Stomach smooth muscle (tissue), 2 donors: ENCODE data around the gene KCNAB2.

Experiments used
- H3K27ac ChIP-seq: one replicate; pipeline ENCODE4 v1.7.0; 2013; ENCODE audit warnings: mild to moderate bottlenecking, low read length, inconsistent platforms
- H3K27me3 ChIP-seq, 2 donors: one replicate each; pipeline ENCODE4 v1.7.0; 2013; ENCODE audit warnings: low read length in 2 of 2; ENCODE audit not compliant: insufficient read depth in 2 of 2, control insufficient read depth in 1 of 2
- H3K36me3 ChIP-seq, 2 donors: one replicate each; pipeline ENCODE4 v1.7.0; 2013; ENCODE audit warnings: low read length in 2 of 2; ENCODE audit not compliant: control insufficient read depth in 2 of 2, insufficient read depth in 2 of 2
- H3K4me1 ChIP-seq: one replicate; pipeline ENCODE4 v1.7.0; 2013; ENCODE audit warnings: low read length; ENCODE audit not compliant: control insufficient read depth, insufficient read depth
- H3K4me3 ChIP-seq, 2 donors: one replicate each; pipeline ENCODE4 v1.7.0; 2013; ENCODE audit warnings: low read length in 2 of 2
- H3K9ac ChIP-seq, 2 donors: one replicate each; pipeline ENCODE4 v1.7.0; 2013; ENCODE audit warnings: low read length in 2 of 2, mild to moderate bottlenecking in 1 of 2
- H3K9me3 ChIP-seq, 2 donors: one replicate each; pipeline ENCODE4 v1.7.0; 2013; ENCODE audit warnings: low read length in 2 of 2; ENCODE audit not compliant: control insufficient read depth in 2 of 2
- donor health status: healthy.
- donor health status: Pancreatic carcinoma.

KCNAB2 gene

DNA sequence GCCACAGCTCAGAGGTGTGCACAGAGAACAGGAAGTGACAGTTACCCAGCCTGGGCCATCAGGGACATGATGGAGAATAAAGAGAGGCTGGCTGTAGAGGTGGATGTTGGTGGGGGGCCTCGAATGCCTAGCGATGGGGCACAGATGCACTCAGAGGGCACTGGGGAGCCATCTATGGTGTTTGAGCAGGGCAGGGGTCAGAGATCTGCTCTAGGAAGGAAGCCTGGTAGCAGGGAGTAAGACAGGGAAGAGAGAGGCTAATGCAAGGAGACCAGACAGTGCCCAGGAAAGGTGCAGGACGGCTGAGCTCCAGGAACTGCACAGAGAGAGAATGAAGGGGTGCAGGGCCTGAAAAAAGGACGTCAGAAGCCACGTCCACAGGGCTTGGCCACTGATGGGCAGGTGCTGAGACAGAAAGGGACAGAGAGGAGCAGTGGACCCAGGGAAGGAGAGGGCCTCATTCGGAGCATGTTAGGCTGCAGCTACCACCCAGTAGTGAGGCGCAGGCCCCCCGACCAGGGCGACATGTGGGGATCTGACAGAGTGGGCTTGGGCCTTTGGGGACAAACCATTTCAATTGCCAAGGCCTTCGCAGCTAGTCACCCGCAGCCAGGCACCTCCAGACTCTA is 1.1 kb upstream of the KCNAB2 start:
- Histone ChIP-seq H3K4me3 (no peak overlapping the region), H3K27ac (no peak overlapping the region), H3K4me1 (no peaks in the 10 kb centered on the region), H3K9me3 (no peaks in the 10 kb centered on the region), H3K27me3 (no peaks in the 10 kb centered on the region), H3K36me3 (no peaks in the 10 kb centered on the region), H3K9ac (no peak overlapping the region)

DNA sequence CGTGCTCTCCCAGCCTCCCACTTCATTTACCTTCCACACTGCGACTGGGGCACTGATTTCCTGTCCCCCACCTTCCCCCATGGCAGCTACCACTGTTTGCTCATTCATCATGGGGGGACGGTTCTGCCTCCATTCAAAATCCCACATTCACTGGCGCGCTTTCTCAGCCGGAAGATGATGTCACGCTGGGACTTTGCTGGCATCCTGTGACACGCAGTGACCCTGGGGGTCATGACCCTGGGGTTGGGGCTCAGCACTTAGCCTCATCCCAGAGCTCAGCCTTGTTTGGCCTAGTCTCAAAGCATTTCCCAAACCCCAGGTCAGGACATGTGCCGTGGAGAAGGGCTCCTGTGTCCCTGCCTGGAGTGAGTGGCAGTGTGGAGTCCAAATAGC is 582 bp upstream of the KCNAB2 start:
- Histone ChIP-seq H3K9ac (no peak overlapping the region), H3K27me3 (no peaks in the 10 kb centered on the region), H3K9me3 (no peaks in the 10 kb centered on the region), H3K27ac (no peak overlapping the region), H3K36me3 (no peaks in the 10 kb centered on the region), H3K4me3 (no peak overlapping the region), H3K4me1 (no peaks in the 10 kb centered on the region)

DNA sequence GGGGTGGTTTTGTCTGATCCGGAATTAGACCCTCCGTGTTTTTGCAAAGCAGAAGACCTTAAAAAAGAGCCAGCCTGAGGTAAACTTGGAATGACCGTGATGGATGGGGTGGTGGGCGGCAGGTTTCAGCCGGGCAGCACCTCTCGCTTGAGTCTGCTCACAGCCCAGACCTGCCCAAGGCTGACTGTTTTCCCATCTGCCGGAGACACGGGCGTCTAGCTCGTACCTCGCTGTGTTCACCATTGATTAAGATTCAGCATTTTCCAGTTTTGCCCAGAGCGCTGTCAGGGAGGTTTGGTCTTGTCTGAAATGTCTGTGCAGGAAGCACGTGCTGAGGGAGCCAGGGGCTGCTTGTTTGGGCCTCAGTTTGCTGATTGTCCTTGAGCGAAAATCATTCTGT is 591 bp downstream of the KCNAB2 start:
- no peaks in the 10 kb centered on the region for H3K27me3 ChIP-seq
- no peaks in the 10 kb centered on the region for H3K36me3 ChIP-seq
- H3K4me1 ChIP-seq = no peaks in the 10 kb centered on the region
- H3K27ac ChIP-seq = no peak overlapping the region
- H3K9ac ChIP-seq = no peak overlapping the region
- no peaks in the 10 kb centered on the region for H3K9me3 ChIP-seq
- no peak overlapping the region for H3K4me3 ChIP-seq

DNA sequence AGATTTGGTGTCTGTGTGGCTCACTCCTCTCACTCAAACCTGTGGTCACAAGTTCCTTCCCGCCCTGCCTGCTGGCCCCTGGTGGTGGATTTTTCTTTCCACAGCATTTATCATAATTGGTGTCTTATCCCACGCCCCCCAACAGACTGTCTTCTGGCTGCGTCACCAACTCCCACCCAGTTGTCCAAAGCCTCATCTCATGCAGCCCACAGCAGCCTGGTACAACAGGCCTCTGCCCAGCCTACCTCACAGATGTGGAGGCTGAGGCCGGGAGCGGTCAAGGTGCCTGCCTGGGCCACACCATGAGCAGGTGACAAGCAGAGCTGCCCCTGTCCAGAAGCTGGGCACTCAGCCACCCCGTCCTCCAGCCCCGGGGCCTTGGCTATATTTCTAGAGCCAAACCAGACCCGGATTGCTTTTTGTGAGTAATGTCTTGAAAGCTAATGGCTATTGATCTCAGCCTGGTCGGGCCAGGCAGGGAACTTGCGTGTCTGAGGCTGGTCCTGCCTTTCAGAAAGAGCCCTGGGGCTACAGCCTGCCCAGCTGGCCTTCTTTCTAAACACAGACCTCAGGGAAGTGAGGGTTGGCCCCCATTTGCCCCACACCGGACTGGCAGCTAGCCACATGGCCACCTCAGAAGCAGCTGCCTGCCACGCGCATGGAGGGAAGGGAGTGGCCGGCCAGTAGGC is 2.6 kb downstream of the KCNAB2 start:
- no peak overlapping the region for H3K27ac ChIP-seq
- no peaks in the 10 kb centered on the region for H3K4me1 ChIP-seq
- no peaks in the 10 kb centered on the region for H3K36me3 ChIP-seq
- H3K9me3 ChIP-seq = no peaks in the 10 kb centered on the region
- H3K4me3 ChIP-seq = no peak overlapping the region
- no peaks in the 10 kb centered on the region for H3K27me3 ChIP-seq
- H3K9ac ChIP-seq = no peak overlapping the region

DNA sequence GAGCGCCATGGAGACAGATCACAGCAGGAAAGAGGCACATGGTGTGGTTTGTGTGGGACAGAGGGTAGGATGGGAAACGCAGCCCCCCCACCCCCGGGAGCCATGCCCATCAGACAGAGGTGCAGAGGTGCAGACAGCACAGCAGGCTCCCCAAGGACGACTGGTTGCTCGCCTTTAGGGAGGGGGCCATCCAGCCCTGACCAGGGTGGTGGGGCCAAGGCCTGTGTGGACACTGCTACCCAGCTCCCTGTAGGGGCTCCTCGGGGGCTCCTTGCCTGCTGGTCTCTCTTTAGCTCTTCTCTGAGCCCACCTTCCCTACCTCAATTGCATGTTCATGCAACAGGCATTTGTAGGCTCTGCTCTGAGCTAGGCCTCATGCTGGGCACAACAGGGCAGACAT is 3.7 kb downstream of the KCNAB2 start:
- Histone ChIP-seq H3K9ac (no peak overlapping the region), H3K9me3 (no peaks in the 10 kb centered on the region), H3K27me3 (no peaks in the 10 kb centered on the region), H3K27ac (no peak overlapping the region), H3K36me3 (no peaks in the 10 kb centered on the region), H3K4me1 (no peaks in the 10 kb centered on the region), H3K4me3 (no peak overlapping the region)

DNA sequence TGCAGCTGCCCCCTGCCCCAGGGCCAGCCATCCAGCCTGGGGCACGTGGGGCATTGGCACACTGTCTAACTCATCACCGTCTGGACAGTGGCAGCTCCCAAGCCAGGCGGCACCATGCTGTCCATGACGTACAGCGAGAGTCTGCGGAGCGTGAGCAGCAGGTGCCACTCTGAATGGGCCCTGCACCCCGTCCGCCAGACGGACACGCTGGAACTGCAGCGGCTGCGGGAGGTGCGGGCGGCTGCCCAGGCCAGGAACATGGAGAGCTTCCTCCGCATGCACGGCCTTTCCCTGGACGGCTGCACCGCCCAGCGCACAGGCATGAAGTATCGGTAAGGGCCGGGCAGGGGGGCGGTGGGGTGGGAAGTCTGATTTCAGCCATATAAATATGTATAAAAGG is 5.7 kb downstream of the KCNAB2 start:
- H3K27me3 ChIP-seq = no peaks in the 10 kb centered on the region
- no peaks in the 10 kb centered on the region for H3K4me1 ChIP-seq
- no peaks in the 10 kb centered on the region for H3K9me3 ChIP-seq

DNA sequence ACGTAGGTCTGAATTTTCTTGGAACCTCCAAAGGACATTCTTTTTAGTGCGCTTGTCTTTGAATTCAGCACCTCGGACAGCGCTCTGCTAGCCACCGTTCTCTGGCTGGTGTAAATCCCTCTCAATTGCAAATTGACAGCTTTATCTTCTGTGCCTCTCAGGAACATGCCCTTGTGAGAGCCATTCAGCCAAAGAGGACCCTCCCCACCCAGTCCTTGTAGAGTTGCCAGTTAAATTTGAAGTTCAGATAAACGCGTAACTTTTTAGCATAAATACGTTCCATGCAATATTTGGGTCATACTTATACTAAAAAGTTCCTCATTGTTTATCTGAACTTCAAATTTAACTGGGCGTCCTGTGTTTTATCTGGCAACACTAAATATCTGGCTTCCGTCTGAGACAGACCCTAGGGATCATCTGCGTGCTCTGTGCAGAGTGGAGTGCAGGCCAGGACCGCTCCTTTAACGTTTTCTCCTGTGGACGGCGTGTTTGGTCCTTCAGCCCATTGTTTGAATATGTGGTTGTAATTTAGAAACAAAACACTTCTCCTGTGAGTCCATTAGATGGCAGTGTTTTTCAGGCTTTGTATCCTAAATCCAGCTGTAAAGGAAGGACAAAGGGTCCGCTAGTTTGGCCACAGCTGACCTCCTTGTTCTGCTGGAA is 7.0 kb downstream of the KCNAB2 start:
- no peaks in the 10 kb centered on the region for H3K4me1 ChIP-seq
- H3K9ac ChIP-seq = no peak overlapping the region
- H3K27ac ChIP-seq = no peak overlapping the region
- H3K4me3 ChIP-seq = no peak overlapping the region
- H3K9me3 ChIP-seq = no peaks in the 10 kb centered on the region
- no peaks in the 10 kb centered on the region for H3K36me3 ChIP-seq
- no peaks in the 10 kb centered on the region for H3K27me3 ChIP-seq

More for the DNA sequence above, 5.7 kb downstream of the KCNAB2 start:
- no peak overlapping the region for H3K9ac ChIP-seq
- H3K27ac ChIP-seq = no peak overlapping the region
- no peak overlapping the region for H3K4me3 ChIP-seq
- no peaks in the 10 kb centered on the region for H3K36me3 ChIP-seq

DNA sequence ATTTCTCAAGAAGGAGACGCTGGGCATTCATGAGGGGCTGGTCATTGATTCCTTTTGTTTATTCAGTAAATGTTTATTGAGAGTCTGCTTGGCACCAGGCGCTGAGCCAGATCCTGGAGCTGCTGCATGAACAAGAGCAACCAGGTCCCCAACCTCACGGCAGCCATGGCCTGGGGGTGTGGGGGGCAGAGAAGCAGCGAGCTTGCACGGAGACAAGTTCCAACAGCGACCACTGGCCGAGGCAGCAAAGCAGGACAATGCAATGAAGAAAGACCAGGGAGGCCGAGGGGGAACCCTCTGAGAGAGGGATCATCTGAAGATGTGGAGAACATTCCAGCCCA is 7.5 kb downstream of the KCNAB2 start:
- Histone ChIP-seq H3K9ac (no peak overlapping the region), H3K9me3 (no peaks in the 10 kb centered on the region), H3K4me3 (no peak overlapping the region), H3K27me3 (no peaks in the 10 kb centered on the region), H3K36me3 (no peaks in the 10 kb centered on the region), H3K4me1 (no peaks in the 10 kb centered on the region), H3K27ac (no peak overlapping the region)

DNA sequence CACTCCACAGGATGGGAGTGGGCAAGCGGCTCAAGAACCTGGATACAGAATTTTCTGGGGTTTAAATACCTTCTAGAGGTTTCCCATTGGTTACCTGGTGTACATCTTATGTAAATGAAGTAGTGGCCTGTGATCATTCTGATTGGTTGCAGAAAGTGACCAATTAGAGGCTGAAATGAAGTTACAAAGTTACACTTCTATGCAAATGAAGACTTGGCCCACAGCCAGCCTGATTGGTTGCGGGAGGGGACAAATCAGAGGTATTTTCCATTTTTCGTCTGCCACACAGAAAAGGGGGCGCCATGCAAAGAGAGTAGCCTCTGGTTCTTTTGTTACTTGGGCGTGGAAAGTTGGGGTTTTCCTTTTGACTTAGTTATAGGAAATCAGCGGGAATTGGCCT is 8.9 kb downstream of the KCNAB2 start:
- no peaks in the 10 kb centered on the region for H3K9me3 ChIP-seq
- H3K27me3 ChIP-seq = no peaks in the 10 kb centered on the region
- peaks cover 3% of the 10 kb centered on the region for H3K4me1 ChIP-seq
- H3K9ac ChIP-seq = no peak overlapping the region
- H3K27ac ChIP-seq = no peak overlapping the region
- no peak overlapping the region for H3K4me3 ChIP-seq
- no peaks in the 10 kb centered on the region for H3K36me3 ChIP-seq

DNA sequence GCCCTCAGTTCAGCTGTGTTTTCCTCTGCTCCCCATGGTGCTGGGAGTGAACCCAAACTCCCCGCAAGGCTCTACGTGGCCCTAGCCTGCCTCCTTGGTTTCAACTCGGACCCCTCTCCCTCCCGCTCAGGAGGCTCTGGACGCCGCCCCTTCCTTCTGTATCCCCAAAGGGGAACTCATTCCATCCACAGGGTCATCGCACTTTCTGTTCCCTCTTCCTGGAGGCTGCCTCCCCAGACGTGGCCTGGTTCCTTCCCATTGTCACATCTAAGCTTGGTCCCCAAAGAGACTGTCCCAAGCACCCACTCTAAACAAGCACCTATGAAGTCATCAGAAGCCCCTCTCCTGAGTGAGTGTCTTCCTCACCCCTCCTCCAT is 10.9 kb downstream of the KCNAB2 start:
- Histone ChIP-seq H3K27me3 (no peaks in the 10 kb centered on the region), H3K9ac (no peak overlapping the region), H3K4me3 (no peak overlapping the region), H3K9me3 (no peaks in the 10 kb centered on the region), H3K4me1 (peaks cover 3% of the 10 kb centered on the region), H3K27ac (no peak overlapping the region), H3K36me3 (no peaks in the 10 kb centered on the region)

DNA sequence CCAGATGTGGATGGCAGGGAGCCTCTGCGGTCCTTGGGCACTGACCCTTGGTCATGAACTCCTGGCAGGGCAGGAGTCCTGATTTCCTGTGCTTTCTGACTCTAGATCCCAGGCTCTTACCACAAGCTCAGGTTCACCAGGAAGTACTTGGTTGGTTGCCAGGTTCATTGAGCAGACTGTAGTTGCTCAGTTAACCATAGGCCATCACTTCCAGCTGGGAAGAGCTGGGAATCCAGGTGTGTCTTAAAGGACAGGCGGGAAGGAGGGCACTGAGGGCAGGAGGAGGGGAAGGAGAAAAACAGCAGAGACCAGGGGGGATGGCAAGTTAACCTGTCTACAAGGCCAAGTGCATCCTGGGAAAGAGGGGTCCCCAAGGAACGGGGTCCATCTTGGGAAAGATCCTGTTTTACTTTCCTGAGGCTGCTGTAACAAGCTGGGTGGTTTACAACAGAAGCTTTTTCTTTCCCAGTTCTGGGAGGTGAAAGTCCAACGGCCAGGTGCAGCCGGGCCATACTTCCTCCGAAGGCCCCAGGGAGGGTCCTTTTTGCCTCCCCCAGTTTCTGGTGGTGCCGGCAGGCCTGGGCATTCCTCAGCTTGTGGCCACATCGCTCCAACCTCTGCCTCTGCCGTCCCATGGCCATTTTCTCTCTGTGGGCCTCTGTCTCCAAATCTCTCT is 11.6 kb downstream of the KCNAB2 start:
- Histone ChIP-seq H3K36me3 (no peaks in the 10 kb centered on the region), H3K27me3 (no peaks in the 10 kb centered on the region), H3K9me3 (no peaks in the 10 kb centered on the region), H3K9ac (no peak overlapping the region), H3K4me3 (no peak overlapping the region), H3K27ac (no peak overlapping the region), H3K4me1 (peaks cover 3% of the 10 kb centered on the region)
